Hematopoietic multipotent progenitor cell treated with erythropoietin and hydrocortisone succinate and interleukin-3 and kit ligand, for 17 days (in vitro differentiated cells): ENCODE data around the gene AK5.
"Not testable (repeated sequence)": the region's sequence is repeated elsewhere in the genome, so short reads cannot be mapped to it uniquely, and the experiment has no call there.

Experiments used
- DNase-seq: peaks from one replicate; pipeline ENCODE4 v3.0.0-alpha.2; 2015; ENCODE audit warnings: low spot score

AK5 gene

DNA sequence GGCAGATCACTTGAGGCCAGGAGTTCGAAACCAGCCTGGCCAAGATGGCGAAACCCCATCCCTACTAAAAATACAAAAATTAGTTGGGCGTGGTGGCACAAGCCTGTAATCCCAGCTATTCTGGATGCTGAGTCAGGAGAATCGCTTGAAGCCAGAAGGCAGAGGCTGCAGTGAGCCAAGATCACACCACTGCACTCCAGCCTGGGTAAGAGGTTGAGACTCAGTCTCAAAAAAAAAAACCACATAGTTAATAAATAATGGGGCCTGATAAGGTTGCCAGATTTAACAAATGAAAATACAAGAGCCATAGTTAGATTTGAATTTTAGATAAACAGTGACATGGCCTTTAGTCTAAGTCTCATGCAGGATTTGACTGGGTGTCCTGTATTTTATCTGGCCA, 225.0 kb downstream of the AK5 start:
- no peak for DNase-seq

GRCh38 chr1:77509051-77509492, 227.3 kb downstream of the AK5 start:
- DNase-seq = no peak

DNA sequence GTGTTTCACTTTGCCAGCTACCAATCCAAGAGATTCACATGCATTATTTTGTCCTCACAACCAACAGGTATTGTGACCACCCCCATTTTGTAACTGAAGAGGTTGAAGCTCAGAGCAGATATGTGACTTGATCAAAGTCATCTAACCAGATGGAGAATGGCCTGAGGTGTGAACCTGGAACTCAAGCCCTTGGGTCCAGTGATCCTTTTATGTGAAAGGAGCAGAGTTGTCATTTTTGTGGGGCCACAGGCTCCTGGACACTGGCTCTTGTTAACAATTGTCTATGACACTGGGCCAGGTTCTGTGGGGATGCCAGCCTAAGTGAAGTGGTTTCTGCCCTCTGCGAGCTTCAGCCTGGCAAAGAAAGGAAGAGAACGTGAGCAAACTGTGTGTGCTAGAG, 228.1 kb downstream of the AK5 start:
- DNase-seq = no peak

- DNase-seq = no peak
Measured at GRCh38 chr1:77511440-77511840, 229.6 kb downstream of the AK5 start.

GRCh38 chr1:77512650-77513049, 230.8 kb downstream of the AK5 start:
- not testable (repeated sequence) for DNase-seq

GRCh38 chr1:77513839-77514763, 232.3 kb downstream of the AK5 start:
- DNase-seq = no peak

- DNase-seq = no peak
Measured at GRCh38 chr1:77514921-77515776, 233.3 kb downstream of the AK5 start.

DNA sequence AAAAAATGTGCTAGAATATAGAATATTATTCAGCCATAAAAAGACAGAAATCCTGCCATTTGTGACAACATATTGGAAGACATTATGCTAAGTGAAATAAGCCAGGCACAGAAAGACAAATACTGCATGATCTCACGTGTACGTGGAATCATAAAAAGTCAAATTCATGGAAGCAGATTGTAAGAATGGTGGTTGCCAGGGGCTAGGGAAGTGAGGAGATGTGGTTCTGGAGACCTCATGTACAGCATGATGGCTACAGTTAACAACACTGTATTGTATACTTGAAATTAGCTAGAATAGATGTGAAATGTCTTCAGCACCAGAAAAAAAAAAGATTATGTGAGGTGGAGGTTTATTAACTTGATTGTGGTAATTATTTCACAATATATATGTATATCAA, 234.3 kb downstream of the AK5 start:
- no peak for DNase-seq

- no peak for DNase-seq
Measured at GRCh38 chr1:77524038-77524437, 242.2 kb downstream of the AK5 start.

DNA sequence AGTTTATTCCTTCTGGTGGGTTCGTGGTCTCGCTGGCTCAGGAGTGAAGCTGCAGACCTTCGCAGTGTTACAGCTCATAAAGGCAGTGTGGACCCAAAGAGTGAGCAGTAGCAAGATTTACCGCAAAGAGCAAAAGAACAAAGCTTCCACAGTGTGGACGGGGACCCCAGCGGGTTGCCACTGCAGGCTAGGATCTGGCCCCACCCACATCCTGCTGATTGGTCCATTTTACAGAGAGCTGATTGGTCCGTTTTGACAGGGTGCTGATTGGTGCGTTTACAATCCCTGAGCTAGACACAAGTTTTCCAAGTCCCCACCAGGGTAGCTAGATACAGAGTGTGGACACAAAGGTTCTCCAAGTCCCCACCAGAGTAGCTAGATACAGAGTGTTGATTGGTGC, 249.3 kb downstream of the AK5 start:
- not testable (repeated sequence) for DNase-seq

GRCh38 chr1:77531596-77532280, 249.9 kb downstream of the AK5 start:
- DNase-seq = not testable (repeated sequence)

DNA sequence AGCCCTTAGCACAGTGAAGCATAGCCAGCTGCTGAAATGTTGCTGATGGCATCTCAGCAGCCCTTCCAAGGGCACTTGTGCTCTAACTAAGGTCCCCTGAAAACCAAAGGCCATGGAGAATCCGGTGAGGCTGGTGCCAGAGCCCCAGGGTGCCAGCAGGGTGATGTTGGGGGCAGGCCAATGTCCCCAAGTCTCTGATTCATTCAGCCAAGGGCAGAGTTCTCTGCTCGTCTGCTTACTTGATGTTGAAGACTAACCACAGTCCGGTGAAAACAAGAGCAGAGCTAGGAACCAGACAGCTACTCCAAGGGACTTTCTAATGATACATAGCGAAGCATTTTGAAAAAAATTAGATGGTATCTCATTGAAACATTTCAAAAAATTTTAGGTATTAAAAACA, 250.8 kb downstream of the AK5 start:
- no peak for DNase-seq

DNA sequence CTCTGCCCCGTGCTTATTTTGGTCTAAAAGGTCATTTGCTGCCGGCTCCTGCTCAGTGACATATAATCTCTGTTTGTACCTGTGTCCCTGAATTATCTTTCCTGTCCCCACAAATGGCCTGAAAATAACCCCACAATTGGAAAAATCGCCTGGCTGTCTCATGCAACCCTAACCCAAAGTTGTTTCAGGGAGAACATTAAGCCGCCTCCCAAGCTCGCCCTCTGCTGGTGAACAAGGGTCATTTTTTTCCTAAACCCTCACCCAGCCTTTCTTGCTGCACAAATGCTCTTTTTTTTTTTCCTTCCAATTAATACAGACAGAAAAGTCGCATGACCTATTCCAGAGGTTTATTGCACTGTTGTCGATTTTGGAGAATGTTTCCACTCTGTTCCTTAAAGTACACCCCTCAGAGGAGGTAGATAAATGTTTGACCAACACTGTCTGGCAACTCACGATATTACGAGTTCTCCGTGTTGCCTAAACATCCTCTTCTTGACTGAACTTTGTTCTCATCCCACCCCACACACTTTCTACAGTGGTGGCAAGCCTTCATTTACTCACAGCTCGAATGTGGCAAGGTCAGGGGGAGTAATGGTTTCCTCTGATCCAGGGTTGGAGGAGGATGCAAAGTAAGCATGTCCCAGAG, 252.0 kb downstream of the AK5 start:
- DNase-seq = peak; percentile 49

DNA sequence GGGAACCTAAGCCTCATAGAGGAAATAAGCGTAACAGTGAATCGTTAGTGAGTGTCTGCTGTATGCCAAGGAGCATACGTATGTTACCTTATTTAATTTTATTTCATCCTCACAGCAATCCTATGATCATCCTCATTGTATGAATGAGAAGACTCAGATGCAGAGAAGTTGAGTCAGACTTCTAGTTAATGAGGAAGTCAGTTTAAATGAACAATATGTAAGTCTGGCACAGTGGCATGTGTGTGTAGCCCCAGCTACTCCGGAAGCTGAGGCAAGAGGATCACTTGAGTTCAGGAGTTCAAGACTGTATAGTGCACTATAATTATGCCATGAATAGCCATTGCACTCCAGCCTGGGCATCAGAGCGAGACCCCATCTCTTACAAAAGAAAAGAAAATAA, 252.6 kb downstream of the AK5 start:
- no peak for DNase-seq

DNA sequence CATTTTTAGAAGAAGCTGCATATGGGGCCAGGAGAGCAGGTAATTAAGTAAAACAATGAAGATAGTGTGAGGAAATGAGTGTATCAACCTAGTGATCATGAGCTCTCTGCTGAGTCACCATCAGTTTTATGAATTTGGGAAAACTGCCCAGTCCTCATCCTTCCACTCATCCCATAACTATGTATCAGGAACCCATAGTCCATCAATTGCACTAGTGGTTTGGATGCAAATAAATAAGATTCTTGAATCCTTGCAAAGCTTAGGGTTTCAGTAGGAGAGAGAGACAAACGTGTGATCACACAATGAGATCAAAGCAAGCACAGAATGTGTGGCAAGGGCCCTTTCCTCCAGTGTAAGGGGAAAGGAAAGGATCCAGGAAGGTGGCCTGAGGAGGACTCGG, 255.0 kb downstream of the AK5 start:
- DNase-seq = no peak

- no peak for DNase-seq
Measured at GRCh38 chr1:77538956-77539518, 257.2 kb downstream of the AK5 start.

GRCh38 chr1:77539519-77540142, 257.8 kb downstream of the AK5 start:
- DNase-seq = no peak

DNA sequence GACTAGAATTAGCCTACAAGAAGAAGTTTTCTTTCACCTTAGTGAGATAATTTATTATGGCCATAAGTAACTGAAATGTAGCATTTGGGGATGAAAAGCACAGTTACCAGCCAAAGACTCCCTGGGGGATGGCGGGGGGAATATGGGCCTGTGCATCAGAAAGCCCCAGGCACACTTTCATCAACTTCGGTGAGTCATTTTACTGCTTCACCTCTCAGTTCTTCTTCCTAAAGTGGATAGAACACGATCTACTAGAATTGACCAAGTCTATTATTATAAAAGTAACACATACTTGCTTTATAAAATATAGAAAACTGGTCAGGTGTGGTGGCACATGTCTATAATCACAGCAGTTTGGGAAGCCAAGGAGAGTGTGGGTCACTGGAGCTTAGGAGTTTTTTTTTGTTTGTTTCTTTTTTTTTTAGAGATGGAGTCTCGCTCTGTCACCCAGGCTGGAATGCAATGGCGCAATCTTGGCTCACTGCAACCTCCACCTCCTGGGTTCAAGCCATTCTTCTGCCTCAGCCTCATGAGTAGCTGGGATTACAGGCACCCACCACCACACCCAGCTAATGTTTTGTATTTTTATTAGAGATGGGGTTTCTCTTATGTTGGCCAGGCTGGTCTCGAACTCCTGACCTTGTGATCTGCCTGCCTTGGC, 258.8 kb downstream of the AK5 start:
- no peak for DNase-seq

GRCh38 chr1:77541162-77541545, 259.3 kb downstream of the AK5 start:
- no peak for DNase-seq

- DNase-seq = no peak
Measured at GRCh38 chr1:77542813-77543420, 261.1 kb downstream of the AK5 start.
